ENCODE measurements around the gene FBH1. TPM values are rescaled to one million over a fixed set of nuclear protein-coding genes. Genes with fewer than 3 reads are reported as not detected.

Gene FBH1
- total and polyA plus RNA-seq, 10 of the 15 experiments (the other 5 are each of a cell fraction or from before 2014, with no cell fraction given): 6.1 to 67.6 (median 47.2) TPM

DNA sequence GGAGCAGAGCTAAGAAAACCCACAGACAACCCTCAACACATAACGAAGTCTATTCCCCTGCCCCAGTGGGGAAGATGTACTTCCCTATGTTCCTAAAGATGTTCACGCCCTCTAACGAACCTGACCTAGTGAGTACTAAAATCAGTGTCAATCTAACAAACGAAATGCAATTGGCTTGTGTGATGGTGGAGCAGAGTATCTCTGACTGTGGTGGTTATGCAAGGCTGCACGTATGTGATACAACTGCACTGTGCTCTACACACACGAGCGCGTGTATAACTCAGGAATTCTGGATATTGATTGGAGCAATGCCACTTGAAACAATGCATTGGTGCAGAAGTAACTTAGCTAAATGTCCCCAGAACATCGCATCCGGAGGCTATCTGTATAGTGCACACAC is 1.7 kb upstream of the FBH1 start:
- peaks cover 0 to 7% of the 10 kb centered on the region in 2 experiments; a peak in 2 of 4 replicates for H3K36me3 ChIP-seq (ENCODE audit: control insufficient read depth in 2 of 2, insufficient read depth in 2 of 2, low read length in 1 of 2)
- in situ Hi-C loops (cut with MboI): no loop called here
- no peak for FAIRE-seq
- BruUV-seq (replicated peaks): no TSS peak
- peak; percentile 14; the same call in 1 of the 2 replicates for TF ChIP-seq PAX5 (IDR thresholded peaks at IDR 0.05; ENCODE audit: borderline replicate concordance, low read depth, low read length)
- TF ChIP-seq PKNOX1 (IDR thresholded peaks at IDR 0.05): peak; percentile 59
- TF ChIP-seq RFX5 (IDR thresholded peaks at IDR 0.05; ENCODE audit: low read depth, low read length): no peak
- no peak for DNase-seq (ENCODE audit: low read depth, low spot score)
- no peaks in the 10 kb centered on the region for H3K27me3 ChIP-seq (replicated peaks in 1 of 2; ENCODE audit: control insufficient read depth in 2 of 2, insufficient read depth in 2 of 2, low read length in 1 of 2)
- H3K4me2 ChIP-seq (ENCODE audit: control insufficient read depth, insufficient read depth): peak overlapping the region; percentile 92
- H4K20me1 ChIP-seq (ENCODE audit: control insufficient read depth, insufficient read depth): no peaks in the 10 kb centered on the region
- 0 out of 2 replicates have a peak overlapping the region, but pooled peaks have one; percentile 68 for H3K27ac ChIP-seq (ENCODE audit: control insufficient read depth, insufficient read depth)
- H3K79me2 ChIP-seq (ENCODE audit: control insufficient read depth, insufficient read depth, low read length): peaks cover 40% of the 10 kb centered on the region
- H3K9ac ChIP-seq (ENCODE audit: control insufficient read depth, insufficient read depth, low read length): no peak overlapping the region
- ChIA-PET POLR2A (interaction anchor here (0.5 to 3.1 kb wide), 12 partner anchors 16 to 311 kb away, joined by 3 to 25 read pairs (median 3); partner anchors contain the start of gene GDI2), CTCF (interaction anchor here (0.6 to 4.9 kb wide), 8 partner anchors 14 to 527 kb away, joined by 3 to 24 read pairs (median 4); no protein-coding TSS in a partner anchor), RAD21 (ENCODE audit: unreplicated experiment) (interaction anchor here (0.5 to 5.6 kb wide), 12 partner anchors 14 to 202 kb away, joined by 3 to 29 read pairs (median 4); partner anchors contain the start of genes GDI2 and IL15RA), SMC1A (ENCODE audit: uncharacterized antibody, unreplicated experiment) (interaction anchor here (0.8 to 3.6 kb wide), 13 partner anchors 15 to 82 kb away, joined by 3 to 24 read pairs (median 3); no protein-coding TSS in a partner anchor)
- intact Hi-C loops (cut with micrococcal nuclease; ENCODE audit: unreplicated experiment): no loop called here
- H3K9me3 ChIP-seq (replicated peaks; ENCODE audit: control insufficient read depth, insufficient read depth, low read length): no peaks in the 10 kb centered on the region
- peak overlapping the region; percentile 96 for H3K4me3 ChIP-seq
- ATAC-seq: no peak
- 50% methylated on average over 10 of the region's 10 CpGs for WGBS (ENCODE audit: insufficient coverage, insufficient replicate concordance, low lambda C conversion rate, missing lambda C conversion rate)
- peaks cover 12% of the 10 kb centered on the region for H3K4me1 ChIP-seq (ENCODE audit: control insufficient read depth, insufficient read depth, low read length)
- H2AFZ ChIP-seq (ENCODE audit: control insufficient read depth, low read depth, low read length): peak overlapping the region; percentile 93; the same call in 1 of the 2 replicates

Data from GM12878 (cell line).